CD14-positive monocyte (primary cell): ENCODE data around the gene MAP3K10. TPM values are rescaled to one million over a fixed set of nuclear protein-coding genes. Genes with fewer than 3 reads are reported as not detected.

Experiments
- DNase-seq, 3 donors: peaks; one replicate each; pipeline ENCODE4 v3.0.0-alpha.2; 2011 to 2022
- H2AFZ ChIP-seq: 2 replicates; pipeline ENCODE4 v1.6.0; 2012; ENCODE audit warnings: mild to moderate bottlenecking, low read depth, low read length, inconsistent platforms; ENCODE audit not compliant: insufficient read depth, poor library complexity, severe bottlenecking
- H3K27ac ChIP-seq, 2 donors: 1 replicate in 1 of 2; 2 replicates in 1 of 2; pipeline ENCODE4 v1.5.1; 2012 to 2013; ENCODE audit warnings: low read length in 2 of 2, control low read depth in 1 of 2, inconsistent platforms in 1 of 2, low read depth in 1 of 2, mild to moderate bottlenecking in 1 of 2
- H3K27me3 ChIP-seq, 2 donors: one replicate each; pipeline versions ENCODE4 v1.6.0 to v1.6.1; 2011 to 2013; ENCODE audit warnings: low read length in 2 of 2; ENCODE audit not compliant: control insufficient read depth in 2 of 2, insufficient read depth in 2 of 2
- H3K36me3 ChIP-seq, 2 donors: replicated peaks in 1 of 2; 1 replicate in 1 of 2; 2 replicates in 1 of 2; pipeline versions ENCODE4 v1.5.1 to v1.6.1; 2012 to 2013; ENCODE audit warnings: low read length in 2 of 2, control low read depth in 1 of 2, inconsistent platforms in 1 of 2, mild to moderate bottlenecking in 1 of 2; ENCODE audit not compliant: insufficient read depth in 2 of 2, control insufficient read depth in 1 of 2
- H3K4me1 ChIP-seq, 2 donors: 1 replicate in 1 of 2; 2 replicates in 1 of 2; pipeline versions ENCODE4 v1.5.1 to v1.6.1; 2012 to 2013; ENCODE audit warnings: low read length in 2 of 2, control low read depth in 1 of 2, inconsistent platforms in 1 of 2, mild to moderate bottlenecking in 1 of 2, moderate library complexity in 1 of 2; ENCODE audit not compliant: insufficient read depth in 2 of 2, control insufficient read depth in 1 of 2
- H3K4me2 ChIP-seq: replicated peaks from 2 replicates; pipeline ENCODE3; 2012; ENCODE audit warnings: low read length, moderate library complexity, mild to moderate bottlenecking; ENCODE audit not compliant: poor library complexity, severe bottlenecking; ENCODE audit errors: extremely low read depth
- H3K4me3 ChIP-seq, 3 experiments: fragments of 200-600 bp in 1 of 3; sonication (generic) in 1 of 3; replicated peaks in 1 of 3; 1 replicate in 2 of 3; 2 replicates in 1 of 3; pipeline ENCODE4 v1.5.1; 2011 to 2013; ENCODE audit warnings: low read length in 3 of 3, mild to moderate bottlenecking in 3 of 3, control low read depth in 2 of 3, low read depth in 2 of 3, inconsistent platforms in 1 of 3, moderate library complexity in 1 of 3
- H3K79me2 ChIP-seq: 2 replicates; pipeline ENCODE4 v1.6.0; 2012; ENCODE audit warnings: mild to moderate bottlenecking, control low read depth, inconsistent platforms, low read length, moderate library complexity; ENCODE audit not compliant: insufficient read depth
- H3K9ac ChIP-seq: 2 replicates; pipeline ENCODE4 v1.6.0; 2017; ENCODE audit warnings: low read length, mild to moderate bottlenecking; ENCODE audit not compliant: insufficient read depth, poor library complexity, severe bottlenecking
- H3K9me3 ChIP-seq, 2 donors: replicated peaks in 1 of 2; 1 replicate in 1 of 2; 2 replicates in 1 of 2; pipeline versions ENCODE4 v1.5.1 to v1.6.1; 2012 to 2013; ENCODE audit warnings: low read length in 2 of 2, control low read depth in 1 of 2; ENCODE audit not compliant: control insufficient read depth in 1 of 2, insufficient read depth in 1 of 2
- H4K20me1 ChIP-seq: 2 replicates; pipeline ENCODE4 v1.6.0; 2012; ENCODE audit warnings: mild to moderate bottlenecking, low read length, control low read depth, moderate library complexity; ENCODE audit not compliant: insufficient read depth
- H3K27ac Mint-ChIP-seq, 7 donors: one replicate each; pipeline ENCODE4 v1.8.0; 2020; ENCODE audit warnings: mild to moderate bottlenecking in 7 of 7, mixed read lengths in 7 of 7, moderate library complexity in 6 of 7, inconsistent platforms in 2 of 7
- H3K27me3 Mint-ChIP-seq, 3 donors: one replicate each; pipeline ENCODE4 v1.8.0; 2021 to 2022; ENCODE audit warnings: low read depth in 3 of 3, mild to moderate bottlenecking in 3 of 3, mixed read lengths in 3 of 3, moderate library complexity in 3 of 3, inconsistent platforms in 1 of 3
- H3K36me3 Mint-ChIP-seq, 2 donors: one replicate each; pipeline ENCODE4 v1.8.0; 2020; ENCODE audit warnings: mixed read lengths in 2 of 2, inconsistent platforms in 1 of 2, mild to moderate bottlenecking in 1 of 2
- H3K4me1 Mint-ChIP-seq: one replicate; pipeline ENCODE4 v1.8.0; 2020; ENCODE audit warnings: mild to moderate bottlenecking, mixed read lengths
- H3K4me3 Mint-ChIP-seq, 2 donors: one replicate each; pipeline ENCODE4 v1.8.0; 2020; ENCODE audit warnings: mild to moderate bottlenecking in 2 of 2, mixed read lengths in 2 of 2, moderate library complexity in 1 of 2
- H3K9me3 Mint-ChIP-seq, 7 donors: one replicate each; pipeline ENCODE4 v1.8.0; 2020 to 2022; ENCODE audit warnings: mixed read lengths in 7 of 7, mild to moderate bottlenecking in 6 of 7, moderate library complexity in 6 of 7, inconsistent platforms in 2 of 7
- CTCF ChIP-seq: fragments of 200-600 bp; IDR thresholded peaks from one replicate; pipeline ENCODE4 v1.8.0; 2022; ENCODE audit warnings: antibody characterized with exemption, mild to moderate bottlenecking
- WGBS: methylation state at CpG from one replicate; pipeline ENCODE4 v1.1.5; 2013; ENCODE audit warnings: missing lambda C conversion rate; ENCODE audit not compliant: insufficient coverage; 5-methylcytosine and 5-hydroxymethylcytosine counted together
- intact Hi-C, 2 donors: fragments of 100-400 bp; cut with micrococcal nuclease; formaldehyde crosslinking; loops; one replicate each; pipeline versions ENCODE4 v1.15.0 to v1.15.1; 2023
- polyA plus RNA-seq, 3 donors: library from polyadenylated mRNA; depleted of rRNA in 1 of 3; unstranded in 2 of 3; stranded (reverse) in 1 of 3; fragments of 300-500 nt in 2 of 3; fragments of >200 nt in 1 of 3; fragmentation: Illumina TruSeq in 2 of 3; gene quantifications; 1 replicate in 2 of 3; 2 replicates in 1 of 3; pipeline ENCODE4 v1.2.3, GENCODE V29; 2012 to 2021

MAP3K10 gene
- polyA plus RNA-seq, 3 donors, result 0.05 to 9.1 TPM; not detected in 1

GRCh38 chr19:40210889-40211288 is 19.7 kb downstream of the MAP3K10 start:
- H3K79me2 ChIP-seq, result no peaks in the 10 kb centered on the region
- H2AFZ ChIP-seq, result no peak overlapping the region
- no peak overlapping the region for H3K4me3 Mint-ChIP-seq
- H3K9ac ChIP-seq, result no peak overlapping the region
- no peak overlapping the region for H3K4me3 ChIP-seq
- intact Hi-C loops, result no loop called here
- peaks cover 0 to 1% of the 10 kb centered on the region in 2 donors for H3K27me3 ChIP-seq
- TF ChIP-seq CTCF, result no peak
- peaks cover 2 to 26% of the 10 kb centered on the region in 2 donors for H3K36me3 ChIP-seq
- H4K20me1 ChIP-seq, result no peaks in the 10 kb centered on the region
- H3K9me3 ChIP-seq, result no peaks in the 10 kb centered on the region
- H3K27me3 Mint-ChIP-seq, result peaks cover 3 to 7% (median 5%) of the 10 kb centered on the region in 3 donors
- no peaks in the 10 kb centered on the region for H3K4me1 ChIP-seq
- peaks cover 27 to 40% of the 10 kb centered on the region in 2 donors for H3K36me3 Mint-ChIP-seq
- H3K4me1 Mint-ChIP-seq, result no peaks in the 10 kb centered on the region
- no peak overlapping the region for H3K4me2 ChIP-seq
- WGBS, result 100% methylated on average over 2 of the region's 5 CpGs
- no peak overlapping the region for H3K27ac Mint-ChIP-seq
- no peak overlapping the region for H3K27ac ChIP-seq
- peaks cover 0 to 5% (median 0%) of the 10 kb centered on the region in 7 donors for H3K9me3 Mint-ChIP-seq
- DNase-seq, result no peak

- TF ChIP-seq CTCF, result no peak
- peaks cover 0 to 8% (median 4%) of the 10 kb centered on the region in 7 donors for H3K9me3 Mint-ChIP-seq
- Histone ChIP-seq H3K4me3 (no peak overlapping the region), H4K20me1 (no peaks in the 10 kb centered on the region), H3K79me2 (no peaks in the 10 kb centered on the region), H3K27me3 (peaks cover 19 to 22% of the 10 kb centered on the region in 2 donors), H3K27ac (no peak overlapping the region), H3K9ac (no peak overlapping the region), H3K4me2 (no peak overlapping the region), H3K36me3 (peaks cover 0 to 26% of the 10 kb centered on the region in 2 donors), H2AFZ (no peak overlapping the region), H3K4me1 (no peaks in the 10 kb centered on the region), H3K9me3 (peaks cover 0 to 5% of the 10 kb centered on the region in 2 donors)
- peaks cover 24 to 30% (median 27%) of the 10 kb centered on the region in 3 donors for H3K27me3 Mint-ChIP-seq
- intact Hi-C loops, result no loop called here
- no peaks in the 10 kb centered on the region for H3K4me1 Mint-ChIP-seq
- WGBS, result 95% methylated on average over 48 of the region's 53 CpGs
- no peak overlapping the region for H3K4me3 Mint-ChIP-seq
- no peak overlapping the region for H3K27ac Mint-ChIP-seq
- no peak for DNase-seq
- peaks cover 20 to 33% of the 10 kb centered on the region in 2 donors for H3K36me3 Mint-ChIP-seq
Measured at GRCh38 chr19:40213251-40213829, 22.1 kb downstream of the MAP3K10 start.
